GM18511 (cell line): ENCODE data around the gene FAM47C.
"Not testable (repeated sequence)": the region's sequence is repeated elsewhere in the genome, so short reads cannot be mapped to it uniquely, and the experiment has no call there.

Experiments used
- ATAC-seq: cut with Tn5 transposase; IDR thresholded peaks from one replicate; pipeline ENCODE4 v1.9.1; 2021; ENCODE audit warnings: mild to moderate bottlenecking, moderate library complexity; ENCODE audit not compliant: unreplicated experiment

Gene FAM47C

DNA sequence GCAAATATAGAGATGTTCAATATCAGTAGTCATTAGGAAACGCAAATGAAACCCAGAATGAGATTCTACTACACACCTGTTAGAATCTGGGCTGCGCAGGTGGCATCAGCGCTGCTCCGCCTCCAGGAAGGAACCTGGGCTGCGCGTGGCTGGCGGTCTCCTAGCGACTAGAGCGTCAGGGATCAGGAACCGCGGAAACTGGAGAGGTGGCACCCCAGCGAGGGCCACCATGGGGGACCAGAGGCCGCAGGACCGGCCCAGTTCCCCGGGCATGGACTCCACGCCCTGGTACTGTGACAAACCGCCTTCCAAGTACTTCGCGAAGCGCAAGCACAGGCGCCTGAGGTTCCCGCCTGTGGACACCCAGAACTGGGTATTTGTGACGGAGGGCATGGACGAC, at the start of gene FAM47C:
Gene FAM47C, plus strand, starts transcription at position 185 of the 400 bp plus-strand sequence. Its CDS starts 45 bp downstream, at position 230.
- ATAC-seq: not testable (repeated sequence)

DNA sequence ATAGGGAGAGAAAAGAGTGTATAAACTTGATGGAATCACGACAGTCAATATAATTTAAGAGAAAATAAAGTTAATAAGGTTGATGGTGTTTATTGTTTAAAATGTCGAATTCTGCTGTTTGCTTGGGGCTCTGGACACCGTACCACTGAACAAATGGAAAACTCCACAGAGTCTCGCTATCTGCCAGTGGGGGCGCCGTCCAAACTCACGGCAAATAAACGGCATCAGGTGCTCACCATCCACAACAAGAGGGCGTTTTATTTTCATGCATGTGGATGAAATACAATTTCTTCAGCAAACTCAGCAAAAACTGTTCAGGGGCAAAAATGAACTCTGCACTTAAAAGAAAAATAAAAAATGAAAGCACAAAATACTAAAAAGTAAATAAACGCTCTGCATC, 46.6 kb upstream of the FAM47C start:
- ATAC-seq: no peak

DNA sequence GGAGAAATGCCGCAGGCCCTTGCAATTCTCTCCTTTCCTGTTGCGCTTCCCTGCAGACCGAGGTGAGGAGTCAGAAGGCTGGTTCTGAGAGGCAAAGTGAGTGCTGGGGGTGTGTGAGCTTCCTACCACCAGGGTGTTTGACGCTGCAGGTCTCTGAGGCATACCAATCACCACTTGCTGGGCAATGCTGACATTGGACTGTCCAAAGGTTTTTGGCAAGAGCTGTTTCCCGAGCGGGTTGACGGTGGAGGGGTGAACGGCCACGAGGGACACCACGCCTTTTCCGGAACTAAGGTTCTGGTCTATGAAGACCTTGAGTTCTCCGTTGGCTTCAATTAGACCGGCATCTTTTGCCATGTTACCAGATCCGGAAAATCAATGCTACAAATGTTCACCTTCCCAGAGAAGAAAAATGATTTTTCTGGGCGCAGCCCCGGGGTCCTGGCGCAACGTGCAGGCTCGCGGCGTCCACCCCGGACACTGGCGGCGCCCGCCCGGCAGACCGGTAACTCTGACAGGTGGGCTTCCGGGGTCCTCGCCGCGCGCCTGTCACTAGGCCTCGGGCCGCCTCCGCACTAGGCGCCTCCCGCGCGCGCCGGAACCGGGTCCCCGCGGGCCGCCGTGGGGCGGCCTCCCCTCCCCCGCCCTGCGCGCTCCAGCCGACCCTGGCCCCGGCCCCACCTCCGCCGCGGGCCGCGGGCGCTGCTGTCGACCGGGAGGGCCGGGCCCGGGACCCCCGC, 44.9 kb upstream of the FAM47C start:
- ATAC-seq: no peak

DNA sequence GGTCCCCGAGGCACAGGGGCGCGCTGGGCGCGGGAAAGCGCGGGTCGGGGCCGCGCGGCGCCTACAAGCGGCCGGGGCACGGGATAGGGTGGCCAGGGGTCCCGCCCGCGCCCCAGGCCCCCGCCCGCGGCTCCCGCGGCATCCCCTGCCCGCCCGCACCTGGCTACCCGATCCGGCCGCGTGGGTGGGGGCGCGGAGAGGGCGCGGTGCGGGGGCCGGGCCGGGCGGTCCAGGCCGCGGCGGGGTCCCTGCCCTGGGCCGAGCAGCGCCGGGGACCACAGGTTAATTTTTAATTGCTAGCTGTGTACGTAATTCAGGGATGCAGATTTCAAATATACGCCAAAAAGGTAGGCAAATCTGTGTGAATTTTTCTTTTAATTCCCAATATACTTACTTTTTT, 44.3 kb upstream of the FAM47C start:
- no peak for ATAC-seq

DNA sequence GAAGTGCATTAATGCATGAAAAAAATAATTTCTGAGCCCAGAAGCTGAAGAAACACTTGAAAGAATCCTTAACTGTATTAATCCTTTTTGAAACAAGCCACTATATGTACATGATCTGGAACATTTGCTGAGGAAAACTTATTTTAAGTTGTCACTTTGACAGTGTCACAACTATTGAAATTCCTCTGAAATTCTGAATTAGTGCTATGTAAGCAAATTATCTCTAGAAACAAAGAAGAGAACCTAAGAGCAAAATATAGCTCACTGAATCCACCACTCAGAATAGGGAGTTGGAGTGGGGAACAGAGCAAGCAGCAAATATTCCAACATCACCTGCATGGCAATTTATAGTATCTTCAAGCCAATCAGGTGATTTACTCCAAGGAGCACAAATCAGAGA, 34.6 kb upstream of the FAM47C start:
- ATAC-seq: no peak

DNA sequence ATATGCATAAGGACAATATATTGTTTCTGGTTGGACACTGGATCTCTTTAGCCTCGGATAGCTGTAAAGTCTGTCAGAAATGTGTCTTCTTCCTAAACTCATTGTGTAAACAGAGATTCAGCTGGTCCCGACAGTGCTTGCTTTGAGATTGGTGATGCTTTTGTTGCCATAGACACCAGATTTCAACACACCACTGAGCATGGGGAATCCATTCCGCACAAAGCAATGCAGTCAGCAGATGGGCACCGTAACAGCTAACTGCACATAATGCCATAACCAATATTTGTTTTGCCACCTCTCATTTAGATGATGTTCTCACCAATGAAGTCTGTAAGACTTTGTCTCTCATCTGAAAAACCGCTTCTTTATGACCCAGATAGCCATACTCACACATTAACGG, 33.3 kb upstream of the FAM47C start:
- ATAC-seq: no peak

DNA sequence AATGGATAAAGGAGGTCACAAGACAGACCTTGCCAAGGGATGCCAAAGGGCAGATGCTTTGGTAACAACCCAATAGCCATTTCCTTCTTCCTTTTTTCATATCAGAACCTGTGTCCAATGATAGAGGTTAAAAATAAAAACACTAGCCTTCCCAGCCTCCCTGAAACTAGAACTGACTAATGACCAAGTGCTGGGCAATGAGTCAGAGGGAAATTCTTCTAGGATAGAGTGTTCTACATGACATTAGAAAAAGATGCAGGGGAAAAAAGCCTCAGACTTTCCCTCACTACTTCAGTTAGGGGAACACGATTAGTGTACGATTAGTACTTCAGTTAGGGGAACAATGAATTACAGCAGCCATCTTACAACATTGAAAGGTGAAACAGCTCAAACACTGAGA, 29.3 kb upstream of the FAM47C start:
- ATAC-seq: no peak

DNA sequence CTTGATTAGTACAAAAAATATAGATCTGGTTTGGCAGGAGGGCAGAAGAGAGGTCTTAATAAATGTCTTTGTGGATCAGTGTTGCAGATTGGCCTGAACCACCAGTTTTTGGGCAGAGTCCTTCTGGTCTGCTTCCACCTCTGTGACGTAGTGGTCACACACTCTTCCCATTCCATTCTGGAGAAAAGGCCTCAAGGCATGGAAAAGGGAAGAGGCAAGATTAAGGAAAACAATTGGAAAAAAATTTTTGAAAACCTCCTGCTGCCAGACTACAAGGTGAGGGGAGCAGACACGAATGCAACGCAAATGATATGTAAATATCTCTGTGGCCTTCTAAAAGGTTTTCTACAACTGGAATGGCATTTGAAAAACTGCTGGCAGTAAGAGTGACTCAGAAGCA, 24.3 kb upstream of the FAM47C start:
- no peak for ATAC-seq

DNA sequence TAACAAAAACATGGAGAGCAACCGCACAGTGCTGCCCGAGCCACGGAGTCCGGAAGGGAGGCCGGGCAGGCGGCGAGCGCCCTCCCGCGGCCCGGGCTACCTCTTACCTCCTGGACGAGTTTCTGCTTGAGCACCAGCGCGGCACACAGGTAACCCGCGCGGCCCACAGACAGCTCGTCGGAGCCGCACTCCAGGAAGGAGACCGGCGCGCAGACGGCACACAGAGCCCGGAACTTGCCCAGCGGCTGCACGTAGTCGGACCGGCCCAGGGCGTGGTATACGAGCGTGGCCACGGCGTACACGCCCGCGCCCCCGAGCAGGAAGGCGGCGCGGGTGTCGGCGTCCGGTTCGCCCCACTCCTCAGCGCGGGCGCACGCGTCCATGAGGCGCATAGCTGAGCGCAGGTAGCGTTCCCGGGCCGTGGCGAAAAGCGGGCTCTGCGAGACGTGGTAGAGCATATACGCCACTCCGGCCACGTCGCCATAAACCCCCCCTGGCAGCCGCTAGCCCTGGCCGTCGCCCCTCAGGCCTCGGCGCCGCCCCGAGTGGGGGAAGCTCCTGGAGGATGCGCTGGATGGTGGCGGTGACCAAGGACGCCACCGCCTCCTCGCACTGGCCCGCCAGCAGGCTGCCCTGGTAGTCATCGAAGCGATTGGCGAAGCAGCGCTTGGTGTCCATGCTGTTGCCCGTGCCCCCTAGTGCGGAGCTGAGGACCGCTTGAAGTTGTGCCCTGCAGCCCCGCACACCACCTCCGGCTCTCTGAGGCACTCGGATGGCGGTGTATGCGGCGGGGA, 22.6 kb upstream of the FAM47C start:
- ATAC-seq: not testable (repeated sequence)

DNA sequence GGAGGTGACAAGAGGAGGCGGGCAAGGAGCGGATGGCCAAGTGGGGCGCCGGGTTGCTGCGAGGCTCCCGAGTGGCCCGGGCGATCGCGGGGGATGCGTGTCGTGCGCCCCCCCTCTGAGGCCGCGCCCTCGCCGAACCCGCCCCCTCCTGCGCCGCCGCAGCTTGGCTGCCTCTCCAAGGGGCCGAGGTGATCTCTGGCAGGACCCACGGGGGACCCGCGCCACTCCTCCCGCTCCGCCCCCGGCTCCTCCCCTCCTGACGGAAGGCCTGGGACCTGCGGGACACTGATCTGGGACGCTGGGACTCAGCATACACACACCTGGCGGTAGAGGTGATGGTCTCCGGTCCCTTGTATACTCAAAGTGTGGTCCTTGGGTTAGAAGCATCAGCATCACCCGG, 21.9 kb upstream of the FAM47C start:
- ATAC-seq: no peak

DNA sequence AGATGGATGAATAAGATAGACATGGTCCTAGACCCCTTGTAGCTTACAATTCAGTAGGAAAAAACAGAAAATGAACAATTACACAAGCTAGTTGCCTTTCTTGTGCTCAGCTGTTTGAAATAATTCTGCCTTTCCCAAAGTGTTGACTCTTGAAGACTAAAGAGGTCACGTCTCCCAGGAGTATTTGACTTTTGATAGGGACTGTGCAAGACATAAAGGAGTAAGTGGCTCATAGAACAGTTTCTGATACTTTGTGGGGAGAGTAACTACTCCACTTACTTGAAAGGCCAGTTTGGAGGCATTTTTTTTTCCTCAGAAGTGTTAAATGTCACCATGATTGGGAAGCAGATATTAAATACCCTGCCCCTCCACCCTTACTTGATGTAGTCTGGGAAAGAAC, 21.0 kb upstream of the FAM47C start:
- ATAC-seq: not testable (repeated sequence)

DNA sequence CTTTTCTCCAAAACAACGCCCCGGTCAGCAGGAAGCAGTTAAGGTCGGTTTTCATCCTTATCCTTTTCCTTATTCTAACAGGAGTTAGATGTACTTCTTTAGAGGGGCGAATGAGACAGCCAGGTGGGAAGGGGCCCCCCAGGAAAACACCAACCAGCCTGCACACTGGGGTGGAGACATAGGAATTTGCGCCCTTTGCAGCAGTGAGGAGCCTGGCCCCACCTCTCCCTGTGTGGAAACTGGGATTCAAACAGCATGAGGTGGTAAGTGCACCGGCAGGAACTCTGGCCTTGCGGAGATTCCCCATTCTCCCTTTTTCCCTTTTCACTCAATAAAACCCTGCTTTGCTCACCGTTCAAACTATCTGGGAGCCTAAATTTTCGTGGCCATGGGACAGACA, 8.0 kb upstream of the FAM47C start:
- no peak for ATAC-seq

DNA sequence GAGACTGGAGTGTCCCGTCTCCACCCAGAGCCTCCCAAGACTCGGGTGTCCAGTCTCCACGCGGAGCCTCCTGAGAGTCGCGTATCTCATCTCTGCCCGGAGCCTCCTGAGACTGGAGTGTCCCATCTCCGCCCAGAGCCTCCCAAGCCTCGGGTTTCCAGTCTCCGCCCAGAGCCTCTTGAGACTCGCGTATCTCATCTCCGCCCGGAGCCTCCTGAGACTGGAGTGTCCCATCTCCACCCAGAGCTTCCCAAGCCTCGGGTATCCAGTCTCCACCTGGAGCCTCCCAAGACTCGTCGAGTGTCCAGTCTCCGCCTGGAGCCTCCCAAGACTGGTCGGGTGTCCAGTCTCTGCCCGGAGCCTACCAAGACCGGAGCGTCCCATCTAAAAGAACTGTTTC, 2.3 kb downstream of the FAM47C start:
- no peak for ATAC-seq

DNA sequence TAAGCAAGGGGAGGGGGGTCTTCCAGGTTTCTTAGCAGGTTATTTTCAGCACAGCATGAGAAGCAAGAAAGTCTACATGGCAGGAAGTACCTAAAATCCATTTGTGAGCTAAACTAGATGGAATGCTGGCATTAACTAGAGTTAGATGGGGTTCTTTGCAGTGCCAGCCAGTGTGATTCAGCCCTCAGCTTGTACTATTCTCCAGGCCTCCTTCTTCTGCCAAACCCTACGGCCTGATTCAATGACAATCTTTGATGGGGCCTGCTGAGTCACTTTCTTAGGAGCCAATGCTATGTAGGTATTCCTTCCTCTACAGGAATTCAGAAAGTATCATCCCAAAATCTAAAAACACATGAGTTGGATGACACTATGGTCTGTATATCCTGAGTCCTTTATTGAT, 26.1 kb downstream of the FAM47C start:
- ATAC-seq: not testable (repeated sequence)

DNA sequence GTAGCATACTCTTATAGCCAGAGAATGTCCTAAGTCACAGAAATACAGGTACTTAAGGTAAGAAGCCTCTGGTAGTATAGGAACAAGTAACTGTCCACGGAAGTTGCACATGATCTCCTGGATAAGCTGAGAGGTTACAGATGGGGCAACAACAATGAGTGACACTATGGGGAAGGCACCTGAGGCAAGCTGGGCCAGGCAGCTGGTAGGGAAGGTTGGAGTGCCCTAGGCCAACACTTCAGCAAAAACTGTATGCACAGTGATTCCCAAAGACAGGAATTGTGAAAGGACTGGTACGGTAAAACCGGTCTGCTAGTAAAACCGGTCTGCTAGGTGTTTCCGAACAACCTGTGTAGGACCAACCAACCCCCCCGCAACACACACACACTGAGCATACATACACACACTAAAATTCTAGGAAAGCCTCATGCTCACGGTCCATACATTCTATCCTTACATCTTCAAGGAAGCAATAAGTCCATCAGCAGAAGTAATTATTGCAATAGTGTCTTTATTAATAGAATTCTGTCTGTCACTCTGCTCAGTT, 28.6 kb downstream of the FAM47C start:
- not testable (repeated sequence) for ATAC-seq

DNA sequence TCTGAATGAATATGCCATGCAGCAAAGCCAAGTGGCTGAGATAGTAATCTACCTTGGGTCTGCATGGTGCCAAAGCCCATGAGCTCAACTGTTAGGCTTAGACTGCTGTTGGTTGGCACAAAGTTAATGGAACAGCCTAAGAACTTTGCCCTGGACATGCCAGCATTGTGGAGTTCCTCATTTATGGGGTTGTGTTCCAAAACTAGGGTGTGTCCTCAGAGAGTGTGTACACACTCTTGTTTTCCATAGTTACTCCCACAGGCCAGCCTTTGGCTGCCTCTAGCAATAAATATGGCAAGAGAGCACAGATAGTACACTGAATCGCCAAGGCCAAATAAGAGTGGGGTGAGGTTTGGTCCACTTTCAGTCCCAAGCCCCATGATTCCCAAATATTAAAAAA, 30.6 kb downstream of the FAM47C start:
- not testable (repeated sequence) for ATAC-seq

DNA sequence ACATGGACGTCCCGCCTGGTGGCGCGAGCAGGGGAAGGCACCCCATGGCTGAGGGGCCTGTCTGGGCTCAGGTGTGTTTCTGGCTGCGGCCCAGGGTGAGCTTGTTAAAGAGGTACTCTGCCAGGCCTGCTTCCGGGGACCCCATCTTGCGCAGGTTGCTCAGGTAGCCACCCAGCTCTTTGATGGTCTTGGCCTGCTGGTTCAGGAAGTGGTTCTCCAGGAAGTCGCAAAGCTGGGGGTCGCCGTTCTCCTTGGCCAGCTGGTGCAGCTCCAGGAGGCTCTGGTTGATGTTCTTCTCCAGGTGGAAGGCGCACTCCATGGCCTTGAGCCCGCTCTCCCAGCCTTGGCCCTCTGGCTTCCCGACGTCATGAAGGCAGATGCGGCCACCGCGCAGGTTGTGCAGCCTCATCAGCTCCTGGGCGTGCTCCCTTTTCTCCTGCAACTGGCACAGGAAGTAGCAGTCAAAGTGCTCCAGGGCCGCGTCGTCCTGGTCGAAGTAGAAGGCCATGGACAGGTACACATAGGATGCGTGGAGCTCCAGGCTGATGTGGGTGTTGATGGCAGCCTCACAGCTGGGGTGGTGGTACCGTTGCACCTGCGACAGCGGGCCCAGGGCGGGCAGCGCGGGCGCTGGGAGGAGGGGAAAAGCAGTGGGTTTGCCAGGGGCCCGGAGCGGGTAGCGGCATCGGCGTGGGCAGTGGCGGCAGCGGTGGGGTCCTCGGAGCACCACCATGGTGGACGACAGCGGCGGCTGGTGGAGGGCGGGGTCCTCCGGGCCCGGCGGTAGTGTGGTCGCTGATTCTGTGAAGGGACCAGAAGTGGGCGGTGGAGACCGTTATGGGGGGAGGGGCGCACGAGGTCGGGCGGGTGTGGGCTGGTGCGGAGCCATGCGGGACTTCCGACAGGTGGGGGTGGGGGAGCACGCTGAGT, 35.1 kb downstream of the FAM47C start:
- not testable (repeated sequence) for ATAC-seq

DNA sequence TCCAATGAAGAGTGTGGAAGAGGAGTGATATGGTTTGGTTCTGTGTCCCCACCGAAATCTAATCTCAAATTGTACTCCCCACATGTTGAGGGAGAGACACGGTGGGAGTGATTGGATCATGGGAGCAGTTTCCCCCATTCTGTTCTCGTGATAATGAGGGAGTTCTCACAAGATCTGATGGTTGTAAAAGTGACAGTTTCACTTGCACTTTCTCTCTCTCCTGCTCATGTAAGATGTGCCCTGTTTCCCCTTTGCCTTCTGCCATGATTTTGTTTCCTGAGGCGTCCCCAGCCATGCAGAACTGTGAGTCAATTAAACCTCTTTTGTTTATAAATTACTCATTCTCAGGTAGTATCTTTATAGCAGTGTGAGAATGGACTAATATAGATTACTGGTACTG, 39.6 kb downstream of the FAM47C start:
- peak; percentile 52 for ATAC-seq

DNA sequence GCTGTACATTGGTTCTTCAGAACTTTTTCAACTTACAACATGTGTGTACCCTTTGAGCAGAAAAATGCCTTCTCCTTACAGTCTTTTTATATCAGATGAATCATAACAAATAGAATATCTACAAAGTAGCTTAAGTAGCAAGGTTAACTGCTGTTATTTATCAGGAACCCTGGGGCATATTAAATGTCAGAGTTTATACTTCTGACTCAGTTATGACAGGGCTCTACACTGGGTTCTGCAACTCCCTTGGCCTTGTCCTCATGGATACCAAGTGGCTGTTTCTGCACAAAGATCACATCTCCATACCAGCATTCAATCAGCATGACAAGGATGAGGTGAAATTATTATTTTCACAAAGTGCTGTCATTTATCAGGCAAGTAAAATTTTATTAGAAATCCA, 49.4 kb downstream of the FAM47C start:
- not testable (repeated sequence) for ATAC-seq

DNA sequence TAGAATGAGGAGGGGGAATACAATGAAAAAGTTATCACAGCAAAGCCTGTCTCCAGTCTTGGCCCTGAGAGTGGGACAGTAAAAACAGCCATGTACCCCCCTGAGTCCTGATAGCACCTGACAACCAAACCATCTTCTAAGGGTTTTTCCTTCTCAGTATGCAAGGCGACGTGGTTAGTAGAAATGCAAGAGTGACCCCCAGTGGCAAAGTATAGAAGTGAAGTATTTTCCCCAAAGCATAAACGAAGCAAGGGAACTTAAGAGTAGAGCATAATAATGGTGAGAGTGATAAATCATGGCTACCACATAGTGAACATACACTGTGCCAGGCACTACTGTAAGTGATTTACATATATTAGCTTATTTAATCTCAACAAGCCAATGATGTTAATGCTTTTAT, 52.8 kb downstream of the FAM47C start:
- peak; percentile 84 for ATAC-seq
